GM13976 (cell line): ENCODE data around the gene SDHA.

Source experiments
- DNase-seq: peaks from one replicate; pipeline ENCODE4 v3.0.0; 2012; ENCODE audit warnings: low spot score
- in situ Hi-C: fragments of 300-500 bp; cut with MboI; formaldehyde crosslinking; loops from one replicate; pipeline ENCODE4 v1.12.0; 2022; ENCODE audit warnings: low sequenced_read_pairs, mixed read lengths, inconsistent platforms; ENCODE audit not compliant: unreplicated experiment
- TF ChIP-seq, protein P1 (sequence below): IDR thresholded peaks from 2 replicates; pipeline ENCODE4 v1.5.1; 2012; ENCODE audit warnings: borderline replicate concordance, mild to moderate bottlenecking; ENCODE audit not compliant: insufficient read depth; ENCODE audit errors: extremely low read depth, missing control alignments, control extremely low read depth

The SDHA gene

GRCh38 chr5:179401-179800, 38.7 kb upstream of the SDHA start:
- no peak for DNase-seq
- in situ Hi-C loops: no loop called here
- TF ChIP-seq, protein P1, sequence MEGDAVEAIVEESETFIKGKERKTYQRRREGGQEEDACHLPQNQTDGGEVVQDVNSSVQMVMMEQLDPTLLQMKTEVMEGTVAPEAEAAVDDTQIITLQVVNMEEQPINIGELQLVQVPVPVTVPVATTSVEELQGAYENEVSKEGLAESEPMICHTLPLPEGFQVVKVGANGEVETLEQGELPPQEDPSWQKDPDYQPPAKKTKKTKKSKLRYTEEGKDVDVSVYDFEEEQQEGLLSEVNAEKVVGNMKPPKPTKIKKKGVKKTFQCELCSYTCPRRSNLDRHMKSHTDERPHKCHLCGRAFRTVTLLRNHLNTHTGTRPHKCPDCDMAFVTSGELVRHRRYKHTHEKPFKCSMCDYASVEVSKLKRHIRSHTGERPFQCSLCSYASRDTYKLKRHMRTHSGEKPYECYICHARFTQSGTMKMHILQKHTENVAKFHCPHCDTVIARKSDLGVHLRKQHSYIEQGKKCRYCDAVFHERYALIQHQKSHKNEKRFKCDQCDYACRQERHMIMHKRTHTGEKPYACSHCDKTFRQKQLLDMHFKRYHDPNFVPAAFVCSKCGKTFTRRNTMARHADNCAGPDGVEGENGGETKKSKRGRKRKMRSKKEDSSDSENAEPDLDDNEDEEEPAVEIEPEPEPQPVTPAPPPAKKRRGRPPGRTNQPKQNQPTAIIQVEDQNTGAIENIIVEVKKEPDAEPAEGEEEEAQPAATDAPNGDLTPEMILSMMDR: no peak

GRCh38 chr5:180286-180918, 37.7 kb upstream of the SDHA start:
- TF ChIP-seq, protein P1: no peak
- in situ Hi-C loops: no loop called here
- no peak for DNase-seq

DNA sequence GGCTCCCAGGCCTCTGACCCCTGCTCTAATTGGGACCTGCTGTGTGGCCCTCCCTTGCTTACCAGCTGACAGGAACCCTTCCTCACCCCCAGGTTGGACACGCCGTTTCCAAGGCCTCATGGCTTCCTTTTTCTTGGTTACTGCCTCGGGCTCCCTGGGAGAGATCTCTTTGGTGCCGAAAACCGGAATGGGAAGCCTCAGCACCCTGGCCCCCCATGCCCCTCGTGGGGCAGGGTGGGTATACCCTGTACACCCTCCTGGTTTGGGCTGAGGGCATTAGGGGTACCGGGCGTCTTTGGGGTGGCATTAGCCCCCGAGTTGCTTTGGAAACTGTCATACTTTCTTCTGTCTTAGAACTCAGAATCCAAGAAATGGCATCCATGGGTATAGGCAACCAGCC, 37.0 kb upstream of the SDHA start:
- DNase-seq: no peak
- in situ Hi-C loops: no loop called here
- TF ChIP-seq, protein P1: no peak

DNA sequence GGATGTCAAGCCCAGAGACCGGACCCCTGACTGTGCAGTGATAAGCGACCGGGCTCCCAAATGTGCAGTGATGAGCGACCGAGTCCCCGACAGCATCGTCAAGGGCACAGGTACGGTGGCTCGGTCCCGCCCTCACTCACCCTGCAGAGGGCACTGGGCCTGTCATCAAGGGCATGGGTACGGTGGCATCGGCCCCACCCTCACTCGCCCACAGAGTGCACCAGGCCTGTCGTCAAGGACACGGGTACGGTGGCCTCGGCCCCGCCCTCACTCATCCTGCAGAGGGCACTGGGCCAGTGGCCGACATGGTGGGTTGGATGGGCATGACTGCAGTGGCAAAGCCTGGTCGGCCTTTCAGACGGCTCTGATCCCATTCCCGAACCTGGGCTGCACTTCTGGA, 36.6 kb upstream of the SDHA start:
- DNase-seq: no peak
- in situ Hi-C loops: no loop called here
- TF ChIP-seq, protein P1: no peak

GRCh38 chr5:182126-182525, 36.0 kb upstream of the SDHA start:
- in situ Hi-C loops: no loop called here
- DNase-seq: no peak
- TF ChIP-seq, protein P1: no peak

- TF ChIP-seq, protein P1: no peak
- in situ Hi-C loops: no loop called here
- no peak for DNase-seq
These were observed 33.6 kb upstream of the SDHA start for GRCh38 chr5:184471-184870.
